H1 (cell line): ENCODE data around the gene UNC93A. TPM values are rescaled to one million over a fixed set of nuclear protein-coding genes. Genes with fewer than 3 reads are reported as not detected.

Experiments
- CTCF ChIA-PET: fragments of 300-600 bp; sonication (Branson Sonifier 250); formaldehyde crosslinking; loops from one replicate; lab custom pipeline; 2021; ENCODE audit not compliant: partially characterized antibody; lab: Charles Lee
- POLR2A ChIA-PET: fragments of 300-600 bp; sonication (Branson Sonifier 250); formaldehyde crosslinking; loops from one replicate; lab custom pipeline; 2021; ENCODE audit warnings: inconsistent platforms; ENCODE audit not compliant: partially characterized antibody; lab: Charles Lee
- DNase-seq, 2 experiments: peaks; one replicate each; pipeline versions ENCODE4 v3.0.0 to v3.0.0-alpha.2; 2010 to 2022; ENCODE audit warnings: low spot score in 2 of 2, low read depth in 1 of 2, mixed read lengths in 1 of 2
- FAIRE-seq: peaks from 2 replicates; lab custom pipeline; 2011; peaks lifted over from hg19 to GRCh38; lab: Jason Lieb, UNC
- H2AFZ ChIP-seq: 2 replicates; pipeline ENCODE4 v1.8.1; 2012; ENCODE audit warnings: low read length, inconsistent platforms
- H2AK5ac ChIP-seq: 2 replicates; pipeline ENCODE4 v1.6.1; 2013; ENCODE audit warnings: low read depth, low read length
- H2BK120ac ChIP-seq: replicated peaks from 2 replicates; pipeline ENCODE3; 2013; ENCODE audit warnings: low read depth, low read length, inconsistent platforms
- H2BK12ac ChIP-seq: 2 replicates; pipeline ENCODE4 v1.6.1; 2013; ENCODE audit warnings: low read depth, low read length
- H2BK15ac ChIP-seq: 2 replicates; pipeline ENCODE4 v1.6.1; 2013; ENCODE audit warnings: low read length
- H2BK20ac ChIP-seq: 2 replicates; pipeline ENCODE4 v1.6.1; 2013; ENCODE audit warnings: low read length
- H2BK5ac ChIP-seq: 2 replicates; pipeline ENCODE4 v1.6.1; 2013; ENCODE audit warnings: low read depth, low read length
- H3K14ac ChIP-seq: 2 replicates; pipeline ENCODE4 v1.6.1; 2013; ENCODE audit warnings: inconsistent platforms; ENCODE audit not compliant: insufficient read length
- H3K18ac ChIP-seq: 2 replicates; pipeline ENCODE4 v1.6.1; 2013; ENCODE audit warnings: low read length; ENCODE audit errors: extremely low read depth
- H3K23ac ChIP-seq: 2 replicates; pipeline ENCODE4 v1.6.1; 2013; ENCODE audit warnings: inconsistent platforms; ENCODE audit not compliant: insufficient read length
- H3K23me2 ChIP-seq: 2 replicates; pipeline ENCODE4 v1.6.1; 2013; ENCODE audit warnings: low read depth, low read length
- H3K27ac ChIP-seq: 2 replicates; pipeline ENCODE4 v1.6.1; 2011; ENCODE audit warnings: low read depth, low read length, inconsistent platforms
- H3K27me3 ChIP-seq, 4 experiments: replicated peaks in 1 of 4; 1 replicate in 1 of 4; 2 replicates in 3 of 4; pipeline versions ENCODE4 v1.6.1 to v1.8.1; 2011 to 2013; ENCODE audit warnings: low read length in 3 of 4, mild to moderate bottlenecking in 3 of 4, inconsistent platforms in 2 of 4, mixed read lengths in 2 of 4, moderate library complexity in 1 of 4; ENCODE audit not compliant: control insufficient read depth in 3 of 4, insufficient read depth in 3 of 4; ENCODE audit errors: extremely low read depth in 1 of 4
- H3K36me3 ChIP-seq, 4 experiments: 2 replicates each; pipeline versions ENCODE4 v1.6.1 to v1.8.1; 2011 to 2013; ENCODE audit warnings: mild to moderate bottlenecking in 4 of 4, low read length in 3 of 4, moderate library complexity in 2 of 4, control low read depth in 1 of 4, inconsistent platforms in 1 of 4; ENCODE audit not compliant: insufficient read depth in 4 of 4, control insufficient read depth in 2 of 4
- H3K4ac ChIP-seq: replicated peaks from 2 replicates; pipeline ENCODE3; 2013; ENCODE audit warnings: low read length, low read depth, mixed read lengths, inconsistent platforms; ENCODE audit not compliant: insufficient read length
- H3K4me1 ChIP-seq, 4 experiments: replicated peaks in 1 of 4; 1 replicate in 1 of 4; 2 replicates in 3 of 4; pipeline versions ENCODE4 v1.6.1 to v1.8.1; 2011 to 2013; ENCODE audit warnings: low read length in 3 of 4, inconsistent platforms in 2 of 4, mixed read lengths in 1 of 4; ENCODE audit not compliant: insufficient read depth in 4 of 4, control insufficient read depth in 3 of 4
- H3K4me2 ChIP-seq, 2 experiments: 2 replicates each; pipeline versions ENCODE4 v1.6.1 to v1.8.1; 2011 to 2013; ENCODE audit warnings: low read depth in 2 of 2, low read length in 2 of 2, control low read depth in 1 of 2, inconsistent platforms in 1 of 2, mild to moderate bottlenecking in 1 of 2; ENCODE audit not compliant: insufficient read depth in 1 of 2
- H3K4me3 ChIP-seq, 4 experiments: fragments of 200-600, 300-600 bp in 1 of 4; sonication (generic), shearing (Covaris generic), sonication (Bioruptor Twin) in 1 of 4; 2 replicates each; pipeline versions ENCODE4 v1.5.1 to v1.8.1; 2011 to 2016; ENCODE audit warnings: low read length in 4 of 4, low read depth in 3 of 4, control low read depth in 2 of 4, inconsistent platforms in 2 of 4, mild to moderate bottlenecking in 2 of 4, mixed read lengths in 1 of 4, moderate library complexity in 1 of 4; ENCODE audit not compliant: insufficient read depth in 2 of 4; ENCODE audit errors: extremely low read depth in 1 of 4
- H3K56ac ChIP-seq: replicated peaks from 2 replicates; pipeline ENCODE3; 2013; ENCODE audit warnings: low read depth, mild to moderate bottlenecking, mixed read lengths, low read length, inconsistent platforms; ENCODE audit not compliant: insufficient read length
- H3K79me1 ChIP-seq: 2 replicates; pipeline ENCODE4 v1.6.1; 2013; ENCODE audit warnings: low read depth, low read length, control low read depth
- H3K79me2 ChIP-seq, 2 experiments: 2 replicates each; pipeline versions ENCODE4 v1.6.1 to v1.8.1; 2012 to 2013; ENCODE audit warnings: low read length in 2 of 2, mild to moderate bottlenecking in 2 of 2, inconsistent platforms in 1 of 2; ENCODE audit not compliant: insufficient read depth in 2 of 2, control insufficient read depth in 1 of 2
- H3K9ac ChIP-seq, 4 experiments: replicated peaks in 1 of 4; 1 replicate in 1 of 4; 2 replicates in 3 of 4; pipeline versions ENCODE4 v1.6.1 to v1.8.1; 2011 to 2013; ENCODE audit warnings: low read depth in 3 of 4, low read length in 3 of 4, control low read depth in 2 of 4, mild to moderate bottlenecking in 2 of 4, moderate library complexity in 2 of 4, inconsistent platforms in 1 of 4; ENCODE audit errors: extremely low read depth in 1 of 4
- H3K9me3 ChIP-seq, 2 experiments: 2 replicates each; pipeline versions ENCODE4 v1.6.1 to v1.8.1; 2012 to 2013; ENCODE audit warnings: mild to moderate bottlenecking in 2 of 2, moderate library complexity in 2 of 2, control low read depth in 1 of 2, inconsistent platforms in 1 of 2, low read depth in 1 of 2, low read length in 1 of 2, mixed read lengths in 1 of 2; ENCODE audit not compliant: insufficient read depth in 2 of 2
- H4K20me1 ChIP-seq, 2 experiments: replicated peaks in 1 of 2; 2 replicates each; pipeline versions ENCODE3 to v1.8.1; 2011 to 2013; ENCODE audit warnings: inconsistent platforms in 2 of 2, low read length in 2 of 2, mild to moderate bottlenecking in 1 of 2; ENCODE audit not compliant: insufficient read depth in 2 of 2, control insufficient read depth in 1 of 2
- H4K5ac ChIP-seq: 2 replicates; pipeline ENCODE4 v1.6.1; 2013; ENCODE audit warnings: low read length, low read depth, mixed read lengths, inconsistent platforms; ENCODE audit not compliant: insufficient read length
- H4K8ac ChIP-seq: 2 replicates; pipeline ENCODE4 v1.8.0; 2013; ENCODE audit warnings: mild to moderate bottlenecking, moderate library complexity, low read length, inconsistent platforms; ENCODE audit not compliant: insufficient read depth; ENCODE audit errors: extremely low read depth
- H4K91ac ChIP-seq: replicated peaks from 2 replicates; pipeline ENCODE3; 2013; ENCODE audit warnings: low read length, mixed read lengths, inconsistent platforms; ENCODE audit not compliant: insufficient read length
- BACH1 ChIP-seq: IDR thresholded peaks from 2 replicates; pipeline ENCODE4 v1.6.1; 2012; ENCODE audit warnings: low read length, improper control_type of control experiment
- BCL11A ChIP-seq, 2 experiments: IDR thresholded peaks; one replicate each; pipeline ENCODE4 v1.6.1; 2011; ENCODE audit warnings: low read depth in 2 of 2, low read length in 2 of 2, mild to moderate bottlenecking in 2 of 2
- BRCA1 ChIP-seq: IDR thresholded peaks from 2 replicates; pipeline ENCODE4 v1.6.1; 2012; ENCODE audit warnings: low read depth, low read length, improper control_type of control experiment
- CBX5 ChIP-seq: fragments of 300-800, 300-1000 bp; sonication (generic); IDR thresholded peaks from 2 replicates; pipeline ENCODE4 v1.7.1; 2016; ENCODE audit warnings: antibody characterized with exemption, low read length, low read depth
- CREB1 ChIP-seq: IDR thresholded peaks from 2 replicates; pipeline ENCODE4 v1.6.1; 2012; ENCODE audit warnings: inconsistent platforms
- E2F6 ChIP-seq: IDR thresholded peaks from 2 replicates; pipeline ENCODE4 v1.6.1; 2012; ENCODE audit warnings: inconsistent platforms
- EGR1 ChIP-seq: IDR thresholded peaks from 2 replicates; pipeline ENCODE4 v1.6.1; 2011; ENCODE audit warnings: low read depth, low read length, borderline replicate concordance
- EZH2 ChIP-seq: fragments of 200-600 bp; sonication (generic); IDR thresholded peaks from 2 replicates; pipeline ENCODE4 v1.7.1; 2012; ENCODE audit warnings: low read depth, mild to moderate bottlenecking, moderate library complexity, low read length, inconsistent platforms; ENCODE audit not compliant: severe bottlenecking
- JUN ChIP-seq: IDR thresholded peaks from 2 replicates; pipeline ENCODE4 v1.6.1; 2011; ENCODE audit warnings: low read depth, mild to moderate bottlenecking, improper control_type of control experiment, low read length
- KDM4A ChIP-seq: IDR thresholded peaks from one replicate; pipeline ENCODE4 v1.7.1; 2012; ENCODE audit warnings: low read depth, mild to moderate bottlenecking, moderate library complexity, low read length, inconsistent platforms; ENCODE audit not compliant: severe bottlenecking
- KDM5A ChIP-seq: fragments of 200-600 bp; IDR thresholded peaks from 2 replicates; pipeline ENCODE4 v1.7.1; 2012; ENCODE audit warnings: mild to moderate bottlenecking, low read length, inconsistent platforms, mixed read lengths
- RFX5 ChIP-seq: IDR thresholded peaks from 2 replicates; pipeline ENCODE4 v1.6.1; 2011; ENCODE audit warnings: low read depth, low read length, improper control_type of control experiment, borderline replicate concordance
- SIRT6 ChIP-seq: IDR thresholded peaks from one replicate; pipeline ENCODE4 v1.7.1; 2012; ENCODE audit warnings: low read length, inconsistent platforms
- SP1 ChIP-seq: IDR thresholded peaks from 2 replicates; pipeline ENCODE4 v1.6.1; 2011; ENCODE audit warnings: low read depth, low read length
- SP2 ChIP-seq: IDR thresholded peaks from 2 replicates; pipeline ENCODE4 v1.6.1; 2012; ENCODE audit warnings: mild to moderate bottlenecking, low read length, inconsistent platforms
- TCF12 ChIP-seq: IDR thresholded peaks from 2 replicates; pipeline ENCODE4 v1.6.1; 2011; ENCODE audit warnings: low read depth, mild to moderate bottlenecking, low read length
- WGBS, 2 experiments: shearing (Covaris generic) in 1 of 2; methylation state at CpG; one replicate each; pipeline versions ENCODE4 v1.1.6 to v1.1.7; 2013 to 2015; ENCODE audit warnings: low lambda C conversion rate in 2 of 2, mixed read lengths in 2 of 2, inconsistent platforms in 1 of 2, low coverage in 1 of 2, missing lambda C conversion rate in 1 of 2; ENCODE audit not compliant: insufficient replicate concordance in 2 of 2, insufficient coverage in 1 of 2, insufficient read length in 1 of 2; ENCODE audit errors: extremely low coverage in 1 of 2, missing lambda C conversion rate in 1 of 2; 5-methylcytosine and 5-hydroxymethylcytosine counted together
- polyA plus RNA-seq, 7 experiments: library from polyadenylated mRNA; depleted of rRNA in 3 of 7; stranded (reverse) in 5 of 7; unstranded in 2 of 7; fragments of >200 nt in 5 of 7; fragments of 200-250 nt in 2 of 7; gene quantifications; 1 replicate in 5 of 7; 2 replicates in 1 of 7; 4 replicates in 1 of 7; pipeline versions ENCODE4 v1.2.1 to v1.2.3, GENCODE V29; 2011 to 2013; ENCODE audit warnings: missing spikeins in 2 of 7, mixed read lengths in 2 of 7
- total RNA-seq: library from RNA; stranded (reverse); fragmentation: NEBNext Ultra II Directional; extraction: Animal tissue kit (Norgen Biotek cat#: 25700); gene quantifications from 2 replicates; pipeline ENCODE4 v1.2.1, GENCODE V29; 2021

Gene UNC93A
- total and polyA plus RNA-seq, 2 of the 8 experiments (the other 6 are each of a cell fraction or from before 2014, with no cell fraction given): 0.39 TPM; not detected in 1

GRCh38 chr6:167323111-167323510 is 32.0 kb downstream of the UNC93A start:
- Histone ChIP-seq H2BK12ac (no peak overlapping the region), H4K91ac (no peak overlapping the region), H4K20me1 (no peaks in the 10 kb centered on the region), H2BK120ac (no peak overlapping the region), H3K36me3 (no peaks in the 10 kb centered on the region), H3K9me3 (peaks cover 0 to 3% of the 10 kb centered on the region in 2 experiments; a peak in 1 of 4 replicates), H3K79me2 (no peaks in the 10 kb centered on the region), H3K4me1 (no peaks in the 10 kb centered on the region), H2AFZ (no peak overlapping the region), H2BK15ac (no peak overlapping the region), H3K4me3 (no peak overlapping the region), H4K8ac (no peak overlapping the region), H3K27ac (no peak overlapping the region), H3K9ac (no peak overlapping the region), H2BK20ac (no peak overlapping the region), H4K5ac (no peak overlapping the region), H2AK5ac (no peak overlapping the region), H3K4ac (no peak overlapping the region), H3K14ac (no peak overlapping the region), H3K27me3 (no peaks in the 10 kb centered on the region), H2BK5ac (no peak overlapping the region), H3K4me2 (no peak overlapping the region), H3K18ac (no peak overlapping the region), H3K23ac (no peak overlapping the region), H3K23me2 (no peaks in the 10 kb centered on the region), H3K56ac (no peak overlapping the region), H3K79me1 (no peaks in the 10 kb centered on the region)
- FAIRE-seq (no peak), DNase-seq (no peak)
- POLR2A ChIA-PET: no interaction called here
- CTCF ChIA-PET: no interaction called here
- WGBS, 2 experiments: 75% methylated on average over 7 of the region's 7 CpGs; no CpG with 5 or more reads in 1 of the 2 experiments
- TF ChIP-seq EZH2 (no peak), CREB1 (no peak), KDM5A (no peak), TCF12 (no peak), BRCA1 (no peak), BACH1 (no peak), E2F6 (no peak), SP1 (no peak), CBX5 (no peak), SP2 (no peak), JUN (no peak), EGR1 (no peak), RFX5 (no peak), SIRT6 (no peak), KDM4A (no peak), BCL11A (IDR thresholded peaks at IDR 0.05; ENCODE audit: low read depth in 2 of 2, low read length in 2 of 2) (no peak)
